Stimulated activated CD8-positive, alpha-beta memory T cell treated with anti-CD3 and anti-CD28 coated beads, Interleukin-7, amount 100 ng/mL, for 1 hour (primary cell): ENCODE data around the gene PARP15.
"Not testable (repeated sequence)": the region's sequence is repeated elsewhere in the genome, so short reads cannot be mapped to it uniquely, and the experiment has no call there.

Source experiments
- DNase-seq, 2 donors: peaks; one replicate each; pipeline ENCODE4 v3.0.0-alpha.2; 2020; ENCODE audit warnings: low read depth in 2 of 2

Gene PARP15

DNA sequence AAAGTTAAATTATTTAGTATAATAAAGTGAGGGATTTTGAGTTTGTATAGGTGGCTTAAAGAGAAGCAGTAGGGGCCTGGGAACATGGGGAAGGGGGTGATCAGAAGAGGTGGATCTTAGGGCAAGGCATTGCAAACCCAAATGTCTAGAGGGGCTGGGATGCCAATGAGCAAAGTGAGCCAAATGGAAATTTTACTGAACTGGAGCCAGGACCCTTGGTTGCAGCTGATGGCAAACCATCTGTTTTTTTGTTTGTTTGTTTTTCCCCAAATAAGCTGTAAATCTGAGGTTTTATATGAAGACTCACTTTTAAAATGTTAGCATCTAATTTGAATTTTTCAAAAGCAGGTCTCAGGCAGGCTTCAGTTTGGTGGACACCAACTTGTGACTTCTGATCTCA lies 88.4 kb downstream of the PARP15 start:
- no peak for DNase-seq

DNA sequence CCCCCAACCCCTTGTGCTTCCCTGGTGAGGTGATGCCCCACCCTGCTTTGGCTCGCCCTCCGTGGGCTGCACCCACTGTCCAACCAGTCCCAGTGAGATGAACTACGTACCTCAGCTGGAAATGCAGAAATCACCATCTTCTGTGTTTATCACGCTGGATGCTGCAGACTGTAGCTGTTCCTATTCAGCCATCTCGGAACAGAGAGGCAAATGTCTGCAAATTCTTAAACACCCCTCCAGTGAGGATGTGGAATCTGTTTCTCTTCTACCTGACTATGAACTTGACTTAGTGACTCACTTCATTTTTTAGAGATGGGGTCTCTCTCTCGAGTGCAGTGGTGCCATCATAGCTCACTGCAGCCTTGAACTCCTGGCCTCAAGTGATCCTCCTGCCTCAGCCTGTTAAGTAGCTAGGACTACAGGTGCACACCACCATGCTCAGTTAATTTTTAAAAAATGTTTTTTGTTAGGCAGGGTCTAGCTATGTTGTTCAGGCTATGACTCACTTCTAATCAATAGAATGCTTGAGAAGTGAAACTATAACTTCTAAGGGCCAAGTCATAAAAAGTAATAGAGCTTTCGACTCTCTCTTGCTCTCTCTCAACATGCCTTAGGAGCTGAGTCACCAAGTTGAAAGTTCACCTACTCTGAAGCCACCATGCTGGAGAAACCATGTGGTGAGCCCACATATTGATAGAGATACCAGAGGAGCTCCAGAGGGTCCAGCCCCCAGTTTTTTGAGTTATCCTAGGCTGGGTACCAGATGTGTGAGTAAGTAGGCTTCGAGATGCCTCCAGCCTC lies 91.7 kb downstream of the PARP15 start:
- no peak for DNase-seq

DNA sequence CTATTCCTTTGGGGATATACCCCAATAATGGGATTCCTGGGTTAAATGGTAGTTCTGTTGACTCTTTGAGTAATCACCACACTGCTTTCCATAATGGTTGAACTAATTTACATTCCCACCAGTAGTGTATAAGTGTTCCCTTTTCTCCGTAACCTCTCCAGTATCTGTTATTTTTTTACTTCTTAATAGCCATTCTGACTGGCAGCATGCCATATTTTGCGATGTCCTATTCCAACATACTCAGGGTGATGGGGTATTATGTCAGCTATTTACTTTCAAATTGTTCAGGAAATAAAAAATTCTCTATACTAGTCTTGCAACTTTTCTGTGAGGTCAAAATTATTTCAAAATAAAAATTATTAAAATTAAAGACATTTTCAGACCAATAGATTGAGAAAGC lies 94.1 kb downstream of the PARP15 start:
- no peak for DNase-seq

DNA sequence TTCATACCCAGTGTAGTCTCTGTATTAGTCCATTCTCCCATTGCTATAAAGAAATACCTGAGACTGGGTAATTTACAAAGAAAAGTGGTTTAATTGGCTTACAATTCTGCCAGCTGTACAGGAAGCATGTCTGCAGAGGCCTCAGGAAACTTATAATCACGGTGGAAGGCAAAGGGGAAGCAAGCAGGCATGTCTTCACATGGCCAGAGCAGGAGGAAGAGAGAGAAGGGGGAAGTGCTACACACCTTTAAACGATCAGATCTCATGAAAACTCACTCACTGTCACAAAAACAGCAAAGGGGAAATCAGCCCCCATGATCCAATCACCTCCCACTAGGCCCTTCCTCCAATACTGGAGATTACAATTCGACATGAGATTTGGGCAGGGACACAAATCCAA lies 96.9 kb downstream of the PARP15 start:
- no peak for DNase-seq

DNA sequence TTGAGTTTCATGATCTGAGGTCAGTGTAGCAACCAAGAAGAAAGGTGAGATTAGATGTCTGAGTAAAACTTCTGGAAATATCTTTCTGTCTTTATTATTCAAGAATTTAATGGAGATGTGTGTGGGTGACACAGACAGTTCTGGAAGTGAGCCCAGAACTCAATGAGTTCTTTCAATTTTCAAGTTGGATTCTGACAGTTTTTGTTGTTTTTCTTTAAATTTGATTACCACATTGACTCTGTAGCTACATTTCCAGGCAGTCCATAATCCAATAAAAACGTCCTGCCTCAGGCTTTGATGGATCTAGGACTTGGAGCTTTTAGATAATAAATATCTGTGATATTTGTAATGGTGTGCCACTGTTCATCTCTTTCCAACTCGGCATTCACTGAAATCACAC lies 99.3 kb downstream of the PARP15 start:
- no peak for DNase-seq

DNA sequence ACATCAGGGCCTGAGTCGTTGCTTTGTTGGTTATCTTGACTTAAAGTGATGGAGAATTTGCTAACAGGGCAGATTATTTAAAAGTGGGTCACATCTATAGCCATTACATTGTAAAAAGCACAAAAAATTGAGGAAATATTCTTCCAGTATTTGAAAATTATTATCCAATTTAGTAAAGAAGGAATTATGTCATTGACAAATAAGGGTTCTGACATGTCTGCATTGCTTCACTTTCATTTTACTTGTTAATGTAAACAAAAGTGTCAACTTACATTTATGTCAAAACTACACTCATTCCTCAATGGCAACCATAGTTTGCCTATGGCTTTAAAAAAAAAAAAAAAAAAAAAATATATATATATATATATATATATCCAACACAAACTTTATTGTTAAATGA lies 99.8 kb downstream of the PARP15 start:
- no peak for DNase-seq

DNA sequence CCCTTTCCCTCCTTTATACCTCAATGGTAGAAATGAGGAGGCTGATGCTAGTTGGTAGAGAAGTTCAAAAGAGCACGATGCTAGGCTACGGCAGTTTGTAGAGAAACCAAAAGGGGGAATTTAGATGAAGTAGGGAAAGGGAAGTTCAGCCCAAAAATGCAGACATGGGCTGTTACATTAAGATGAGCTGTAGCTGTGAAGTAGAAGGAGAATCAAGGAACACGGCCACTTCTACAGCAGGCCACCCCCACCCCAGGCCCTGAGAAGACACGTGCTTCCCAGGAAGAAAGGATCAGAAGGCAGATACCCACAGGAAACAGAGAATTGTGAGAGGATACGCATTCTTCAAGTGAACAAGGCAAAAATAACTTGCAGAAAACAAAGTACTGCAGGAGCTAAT lies 101.1 kb downstream of the PARP15 start:
- no peak for DNase-seq

DNA sequence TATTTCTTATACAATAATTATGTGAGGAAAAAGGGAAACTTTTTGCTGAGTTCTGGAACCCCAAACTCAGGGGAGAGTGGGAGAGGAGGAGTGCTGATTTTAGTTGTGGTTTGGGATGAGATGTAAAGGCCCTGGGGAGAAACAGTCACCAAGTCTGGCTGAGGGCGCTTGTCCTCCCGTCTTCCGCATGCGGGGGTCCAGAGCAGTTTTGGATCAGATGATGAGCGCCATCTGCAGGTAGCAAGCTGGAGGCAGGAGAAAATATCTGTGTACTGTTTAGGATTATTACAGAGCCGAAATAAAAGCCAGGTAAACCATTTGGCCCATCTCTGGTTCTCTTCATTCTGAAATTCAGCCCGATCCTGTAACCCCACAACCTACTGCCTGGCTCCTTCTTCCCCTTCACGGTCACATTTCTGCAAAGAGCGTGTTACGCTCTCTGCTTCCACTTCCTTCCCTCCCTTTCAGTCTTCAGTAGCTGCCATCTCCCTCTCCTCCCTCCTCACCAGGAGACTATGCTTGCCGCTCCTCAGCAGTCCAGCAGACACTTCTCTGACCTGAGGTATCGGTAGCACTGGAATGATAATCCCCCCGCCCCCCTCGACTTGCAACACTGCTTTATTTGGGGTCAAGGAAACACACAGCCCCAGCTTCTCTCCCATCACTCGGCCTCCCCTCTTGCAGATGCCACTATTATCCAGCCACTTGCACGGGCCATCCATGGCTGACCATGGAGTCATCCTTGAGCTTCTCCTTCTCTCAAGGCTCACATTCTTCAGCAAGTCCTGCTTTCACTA lies 101.8 kb downstream of the PARP15 start:
- DNase-seq, result peak; percentile 66 to 71

DNA sequence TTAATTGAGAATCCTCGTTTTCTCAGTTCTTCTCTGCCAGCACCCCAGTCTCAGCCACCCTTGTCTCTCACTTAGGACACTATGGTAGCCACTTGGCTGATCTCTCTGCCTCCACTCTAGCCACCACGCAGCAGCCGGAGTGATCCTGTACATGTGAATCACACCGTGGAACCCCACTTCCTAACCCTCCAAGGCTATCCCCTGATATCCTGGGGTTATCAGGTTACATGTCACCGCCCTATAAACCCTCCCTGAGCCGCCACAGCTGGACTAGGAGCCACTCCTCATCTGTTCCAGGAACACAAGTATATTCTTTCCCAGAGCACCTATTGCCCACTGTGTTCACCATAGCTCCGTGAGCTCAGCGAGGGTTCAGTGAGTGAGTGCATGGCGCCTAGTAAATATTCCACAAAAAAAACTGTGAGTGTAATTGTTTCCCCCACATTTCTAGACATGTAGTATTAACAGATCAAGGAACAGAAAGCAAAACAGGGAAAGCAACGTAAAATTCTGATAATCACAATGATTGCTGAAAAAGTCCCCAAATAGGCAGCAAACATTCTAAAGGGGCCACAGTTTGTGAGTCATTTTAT lies 102.5 kb downstream of the PARP15 start:
- DNase-seq, result no peak

DNA sequence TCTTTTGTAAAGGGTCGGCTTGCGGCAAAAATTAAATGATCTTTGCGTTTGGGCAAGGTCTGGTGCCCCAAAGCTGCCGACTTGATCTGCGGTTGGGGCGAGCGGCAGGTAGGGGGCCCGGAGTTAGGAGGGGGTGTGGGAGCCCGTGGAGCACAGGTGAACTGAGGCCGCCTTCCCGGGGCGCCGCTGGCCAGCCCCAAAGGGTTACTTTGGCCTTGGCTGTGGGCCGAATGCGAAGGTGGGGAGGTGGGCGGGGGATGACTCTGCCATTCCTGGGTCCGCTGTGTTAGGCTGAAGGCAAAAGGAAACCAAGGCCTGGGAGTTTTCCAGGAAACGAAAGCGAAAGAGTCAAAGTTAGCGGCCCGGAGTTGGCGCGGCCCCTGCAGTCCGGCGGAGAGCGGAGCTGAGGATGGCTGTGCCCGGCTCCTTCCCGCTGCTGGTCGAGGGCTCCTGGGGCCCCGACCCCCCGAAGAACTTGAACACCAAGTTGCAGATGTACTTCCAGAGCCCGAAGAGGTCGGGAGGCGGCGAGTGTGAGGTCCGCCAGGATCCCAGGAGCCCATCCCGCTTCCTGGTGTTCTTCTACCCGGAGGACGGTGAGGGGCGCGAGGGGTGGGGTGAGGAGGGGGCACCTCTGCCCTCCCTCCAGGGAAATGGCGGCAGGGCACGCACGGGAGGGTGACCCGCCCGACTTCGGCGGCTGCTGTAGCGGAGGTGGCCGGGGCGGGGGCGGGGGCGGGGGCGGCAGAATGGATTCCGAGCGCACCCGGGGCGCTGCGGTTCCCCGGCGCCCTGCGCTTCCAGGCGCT lies 103.2 kb downstream of the PARP15 start, which contains the start of gene PARP14:
Gene PARP14 (plus strand): TSS at position 365 of the 809 bp plus-strand sequence. CDS start 45 bp downstream, at position 410.
- peak; percentile 33 to 45 for DNase-seq

DNA sequence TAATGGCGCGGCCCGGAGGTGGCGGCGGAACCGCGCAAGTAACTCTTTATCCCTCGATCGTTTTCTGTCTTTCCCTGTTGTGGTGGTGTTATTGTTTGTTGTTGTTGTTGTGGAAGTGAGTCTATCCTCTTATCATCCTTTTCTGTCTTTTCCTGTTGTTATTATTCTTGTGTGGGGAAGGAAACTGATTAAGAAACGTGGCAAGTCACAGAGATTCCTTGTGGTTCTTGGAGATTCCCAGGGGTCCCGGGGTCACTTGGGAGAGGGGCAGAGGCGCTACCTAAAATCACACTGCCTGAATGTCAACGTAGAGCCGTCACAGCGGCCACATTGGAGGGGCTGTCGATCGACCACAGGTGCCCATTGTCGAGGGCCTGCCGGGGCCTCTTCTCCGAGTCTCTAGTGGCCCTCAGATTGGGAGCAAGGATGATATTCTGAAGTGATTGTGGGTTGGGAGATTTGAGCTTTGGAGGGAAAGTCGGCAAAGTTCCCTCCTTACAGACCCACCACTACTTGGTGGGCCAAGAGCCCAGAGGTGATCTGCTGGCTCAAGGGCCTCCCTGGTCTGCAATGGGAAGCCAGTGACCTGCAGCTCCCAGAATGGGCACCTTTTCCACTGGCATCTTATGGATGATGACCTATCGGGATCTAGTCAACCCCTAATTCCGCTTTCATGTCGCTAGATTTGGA lies 104.0 kb downstream of the PARP15 start:
- DNase-seq, result no peak

DNA sequence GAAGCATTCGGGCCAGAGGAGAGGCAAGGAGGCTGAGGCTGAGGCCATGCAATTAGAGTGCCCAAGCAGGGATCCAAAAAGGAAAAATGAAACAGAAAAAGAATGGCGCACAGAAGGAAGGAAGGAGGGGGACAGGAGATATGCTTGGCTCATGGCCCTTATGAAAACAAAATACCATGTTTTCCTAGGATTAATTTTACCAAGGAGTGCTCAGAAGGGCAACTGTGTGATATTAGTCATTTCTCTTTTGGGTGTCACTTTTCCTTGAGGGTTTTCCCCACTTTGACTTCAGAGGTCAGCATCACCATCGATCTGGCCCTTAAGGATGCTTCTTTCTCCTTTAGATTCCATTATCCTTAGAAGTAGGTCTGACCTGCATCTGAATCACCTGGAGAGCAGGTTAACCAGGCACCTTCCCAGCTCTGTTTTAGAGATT lies 104.5 kb downstream of the PARP15 start:
- DNase-seq, result no peak

DNA sequence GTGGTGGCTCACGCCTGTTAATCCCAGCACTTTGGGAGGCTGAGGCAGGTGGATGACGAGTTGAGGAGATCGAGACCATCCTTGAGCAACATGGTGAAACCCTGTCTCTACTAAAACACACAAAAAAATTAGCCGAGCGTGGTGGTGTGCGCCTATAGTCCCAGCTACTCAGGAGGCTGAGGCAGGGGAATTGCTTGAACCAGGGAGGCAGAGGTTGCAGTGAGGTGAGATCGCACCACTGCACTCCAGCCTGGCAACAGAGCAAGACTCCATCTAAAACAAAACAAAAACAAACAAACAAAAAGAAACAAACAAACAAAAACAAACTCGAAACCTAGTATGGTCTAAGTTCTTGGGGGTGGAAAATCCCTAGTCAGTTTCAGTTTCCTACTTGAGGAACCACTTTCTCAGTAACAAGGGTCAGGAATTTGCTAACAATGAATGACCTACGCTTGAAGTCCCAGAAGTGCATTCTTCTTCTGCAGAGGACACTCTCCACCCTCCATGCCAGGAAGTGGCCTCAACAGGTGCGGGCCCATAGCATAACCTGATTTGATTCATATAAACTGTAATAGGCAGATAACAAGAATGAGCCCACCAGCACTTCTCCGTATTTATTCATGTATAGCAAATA lies 105.4 kb downstream of the PARP15 start:
- not testable (repeated sequence) for DNase-seq

DNA sequence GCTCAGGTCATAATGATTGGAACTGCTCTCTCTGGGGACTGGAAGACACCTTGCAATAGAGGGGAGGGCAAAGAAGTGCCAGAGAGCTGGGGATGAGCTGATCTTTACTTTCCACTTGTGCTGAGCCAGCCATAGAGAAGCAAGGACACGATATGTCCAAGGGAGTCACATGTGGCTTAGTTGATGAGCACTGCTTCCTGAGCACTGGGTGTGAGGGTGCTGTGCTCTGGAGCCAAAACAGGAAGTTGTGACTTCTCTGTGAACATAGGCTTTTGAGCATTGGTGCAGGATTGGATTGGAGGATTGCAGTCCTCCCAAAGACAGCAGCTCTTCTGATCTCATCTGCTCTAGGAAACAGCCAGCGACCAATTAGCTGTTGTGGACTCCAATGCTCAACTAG lies 109.8 kb downstream of the PARP15 start:
- no peak for DNase-seq
